GM21515 (cell line): Measurements from ENCODE around the gene ENTPD5.
"Not testable (repeated sequence)": the region's sequence is repeated elsewhere in the genome, so short reads cannot be mapped to it uniquely, and the experiment has no call there.

ENCODE experiments used
- ATAC-seq: cut with Tn5 transposase; IDR thresholded peaks from one replicate; pipeline ENCODE4 v1.9.1; 2021; ENCODE audit not compliant: unreplicated experiment

Gene ENTPD5

GRCh38 chr14:74008843-74009499, 10.1 kb downstream of the ENTPD5 start:
- no peak for ATAC-seq

DNA sequence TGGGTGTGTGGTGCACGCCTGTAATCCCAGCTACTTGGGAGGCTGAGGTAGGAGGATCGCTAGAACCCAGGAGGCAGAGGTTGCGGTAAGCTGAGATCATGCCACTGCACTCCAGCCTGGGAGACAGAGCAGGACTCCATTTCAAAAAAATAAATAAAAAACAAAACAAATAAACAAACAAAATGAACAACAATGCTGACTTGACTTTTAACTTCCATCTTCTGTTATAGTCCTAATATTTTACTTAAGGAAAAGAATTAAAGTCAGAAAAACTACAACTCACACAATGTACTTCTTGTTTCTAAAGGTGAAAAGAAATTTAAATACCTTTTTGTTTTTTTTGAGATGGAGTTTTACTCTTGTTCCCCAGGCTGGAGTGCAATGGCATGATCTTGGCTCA, 13.4 kb downstream of the ENTPD5 start:
- ATAC-seq: not testable (repeated sequence)

DNA sequence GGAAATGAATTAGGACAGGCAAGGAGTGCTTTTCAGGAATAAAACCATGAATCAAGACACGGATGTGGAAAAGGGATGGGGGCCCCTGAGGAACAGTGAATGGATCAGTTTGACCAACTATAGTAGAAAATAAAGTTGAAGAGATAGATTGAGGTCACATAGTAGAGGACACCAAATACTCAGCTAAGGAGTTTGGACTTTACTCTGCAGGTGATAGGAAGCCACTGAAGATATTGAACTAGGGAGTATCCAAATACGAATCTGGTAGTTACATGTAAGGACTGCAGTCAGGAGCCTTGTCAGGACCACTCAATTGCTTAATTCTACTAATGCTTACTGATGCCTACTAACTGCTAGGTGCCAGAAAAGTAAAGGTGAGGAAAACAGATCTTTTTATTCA, 20.4 kb downstream of the ENTPD5 start:
- ATAC-seq: no peak

DNA sequence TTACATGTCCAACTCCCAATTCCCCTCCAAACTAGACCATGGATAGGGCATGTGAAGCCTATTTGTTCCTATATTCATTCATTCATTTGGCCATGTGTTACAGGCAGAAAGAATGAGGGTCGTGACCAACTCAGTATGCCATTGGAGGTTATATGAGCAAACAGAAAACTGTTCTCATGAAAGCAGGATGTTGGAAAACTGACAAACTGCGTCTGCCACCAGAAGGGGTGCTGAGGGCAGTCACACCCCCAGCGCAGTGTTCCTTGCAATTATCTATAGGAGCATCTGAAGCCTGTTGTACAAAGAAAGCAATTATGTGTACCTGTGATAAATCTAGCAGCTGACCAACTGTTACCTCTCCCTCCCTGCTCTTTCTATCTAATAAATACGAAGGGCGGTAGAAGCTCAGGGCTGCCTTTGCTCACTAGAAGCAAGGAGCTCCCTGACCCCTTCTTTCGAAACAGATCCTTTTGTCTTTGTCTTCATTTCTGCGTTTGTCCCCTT, 21.1 kb downstream of the ENTPD5 start:
- ATAC-seq: no peak

DNA sequence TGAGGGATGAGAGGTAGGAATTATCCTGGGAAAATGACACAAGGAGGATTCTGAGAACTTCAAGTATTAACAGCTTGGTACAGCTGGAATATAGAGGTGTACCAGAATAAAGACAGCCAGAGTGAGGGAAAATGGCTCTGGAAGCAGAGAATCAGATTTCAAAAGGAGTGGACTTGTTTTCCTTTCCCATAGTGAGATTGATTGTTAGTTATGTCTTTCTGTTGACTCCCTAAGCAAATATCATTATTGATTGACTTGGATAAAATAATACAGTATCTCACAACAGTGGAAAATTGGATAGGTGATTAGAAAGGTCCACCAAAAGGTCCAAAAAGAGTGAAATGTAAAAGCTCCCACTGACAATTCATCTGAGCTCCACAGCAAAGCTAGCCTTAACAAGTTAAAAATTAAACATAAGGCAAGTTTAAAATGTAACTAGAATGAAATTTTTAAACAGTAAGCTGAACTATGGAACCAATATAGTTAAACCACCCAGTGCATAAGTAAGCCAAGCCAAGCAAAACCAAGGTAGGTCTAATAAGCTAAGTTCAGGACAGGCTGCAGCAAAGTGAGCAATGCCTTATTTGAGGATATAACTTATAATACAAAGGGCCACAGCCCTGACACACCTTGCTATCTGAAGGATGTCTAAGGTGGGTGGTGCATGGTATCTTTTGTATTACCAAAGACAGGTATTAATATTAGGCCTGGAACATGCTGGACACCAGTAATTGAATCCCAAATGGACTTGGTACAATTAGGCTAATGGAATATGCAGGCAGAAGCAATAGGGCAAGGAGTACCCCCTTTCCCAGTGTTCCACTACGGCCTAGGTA, 21.8 kb downstream of the ENTPD5 start:
- ATAC-seq: no peak

GRCh38 chr14:73996731-73997107, 22.4 kb downstream of the ENTPD5 start:
- no peak for ATAC-seq

DNA sequence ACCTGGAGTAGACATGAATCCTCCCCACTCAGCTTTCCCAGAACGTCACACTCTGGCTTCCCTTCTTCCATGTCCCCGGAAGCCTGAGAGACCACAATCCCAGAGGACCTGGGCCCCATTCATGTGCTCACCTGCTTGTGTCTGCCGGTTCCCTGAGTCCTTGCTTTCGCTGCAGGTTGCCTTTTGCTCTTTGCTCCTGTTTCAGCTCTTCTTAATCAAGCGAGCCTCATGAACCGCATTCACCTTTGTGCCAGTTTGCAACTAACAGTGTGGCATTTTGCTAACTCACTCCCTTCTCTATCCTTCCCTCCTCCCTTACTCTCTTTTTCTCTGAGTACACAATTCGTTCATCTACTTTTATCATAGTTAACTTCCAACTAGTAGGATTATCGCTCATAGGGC, 23.1 kb downstream of the ENTPD5 start:
- no peak for ATAC-seq

GRCh38 chr14:73994926-73995325, 24.2 kb downstream of the ENTPD5 start:
- not testable (repeated sequence) for ATAC-seq

GRCh38 chr14:73991092-73991491, 28.0 kb downstream of the ENTPD5 start:
- no peak for ATAC-seq

DNA sequence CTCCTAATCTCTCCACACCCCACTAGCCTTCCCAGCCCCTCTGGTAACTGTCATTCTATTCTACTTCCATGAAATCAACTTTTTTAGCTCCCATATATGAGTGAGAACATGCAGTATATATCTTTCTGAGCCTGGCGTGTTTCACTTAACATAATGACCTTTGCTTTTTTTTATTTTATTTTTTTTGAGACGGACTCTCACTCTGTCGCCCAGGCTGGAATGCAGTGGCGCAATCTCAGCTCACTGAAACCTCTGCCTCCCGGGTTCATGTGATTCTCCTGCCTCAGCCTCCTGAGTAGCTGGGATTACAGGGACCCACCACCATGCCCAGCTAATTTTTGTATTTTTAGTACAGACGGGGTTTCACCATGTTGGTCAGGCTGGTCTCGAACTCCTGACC, 30.4 kb downstream of the ENTPD5 start:
- not testable (repeated sequence) for ATAC-seq

DNA sequence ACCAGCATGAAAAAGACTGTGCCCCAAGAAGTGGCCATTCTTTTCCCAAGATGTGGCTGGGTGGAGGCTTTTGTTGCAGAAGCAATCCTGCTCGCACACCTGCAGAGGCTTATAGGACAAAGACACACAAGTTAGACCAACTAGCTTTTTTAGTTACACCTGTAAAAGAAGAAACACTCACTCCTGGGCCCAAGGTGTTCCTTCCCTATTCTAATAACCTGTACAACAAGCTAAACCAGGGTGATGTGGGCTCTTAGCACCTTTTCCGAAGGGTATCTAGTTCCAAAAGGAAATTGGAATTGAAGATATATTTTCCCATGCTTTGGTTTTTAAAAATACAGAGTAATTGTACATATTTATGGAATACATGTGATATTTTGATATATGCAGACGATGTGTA, 31.0 kb downstream of the ENTPD5 start:
- ATAC-seq: no peak

GRCh38 chr14:73977896-73978295, 41.2 kb downstream of the ENTPD5 start:
- no peak for ATAC-seq

GRCh38 chr14:73976125-73976524, 43.0 kb downstream of the ENTPD5 start:
- no peak for ATAC-seq

DNA sequence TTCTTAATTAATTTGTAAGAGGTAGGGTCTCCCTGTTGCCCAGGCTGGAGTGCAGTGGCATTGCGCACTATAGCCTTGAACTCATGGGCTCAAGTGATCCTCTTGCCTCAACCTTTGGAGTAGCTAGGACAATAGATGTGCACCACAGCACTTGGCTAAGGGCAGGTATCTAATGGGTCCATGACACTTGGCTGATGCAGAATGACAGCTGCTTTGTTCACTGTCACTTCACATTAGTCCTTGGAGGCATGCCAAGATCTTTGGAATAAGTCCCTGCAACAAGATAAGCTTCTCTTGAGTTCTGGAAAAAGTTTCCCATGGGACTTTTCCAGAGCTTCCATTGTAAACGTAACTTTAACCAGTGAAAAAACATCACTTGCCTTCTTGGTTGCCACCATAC, 45.6 kb downstream of the ENTPD5 start:
- no peak for ATAC-seq

- ATAC-seq: no peak
These were observed 50.2 kb downstream of the ENTPD5 start for GRCh38 chr14:73968885-73969284.

DNA sequence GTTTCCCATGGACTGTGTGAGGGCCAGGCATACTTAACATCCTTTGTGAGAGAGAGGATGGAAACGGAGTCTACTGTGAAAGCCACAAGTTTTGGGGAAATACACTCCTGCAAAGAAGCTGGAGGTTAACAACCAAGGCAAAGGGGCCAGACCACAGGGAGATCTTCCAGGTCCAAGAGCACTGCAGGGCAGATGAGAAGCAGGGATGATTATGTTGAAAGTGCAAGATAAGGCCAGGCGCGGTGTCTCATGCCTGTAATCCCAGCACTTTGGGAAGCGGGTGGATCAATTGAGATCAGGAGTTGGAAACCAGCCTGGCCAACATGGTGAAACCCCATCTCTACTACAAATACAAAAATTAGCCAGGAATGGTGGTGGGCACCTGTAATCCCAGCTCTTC, 53.9 kb downstream of the ENTPD5 start:
- no peak for ATAC-seq

GRCh38 chr14:73961192-73961591, 57.9 kb downstream of the ENTPD5 start:
- no peak for ATAC-seq

DNA sequence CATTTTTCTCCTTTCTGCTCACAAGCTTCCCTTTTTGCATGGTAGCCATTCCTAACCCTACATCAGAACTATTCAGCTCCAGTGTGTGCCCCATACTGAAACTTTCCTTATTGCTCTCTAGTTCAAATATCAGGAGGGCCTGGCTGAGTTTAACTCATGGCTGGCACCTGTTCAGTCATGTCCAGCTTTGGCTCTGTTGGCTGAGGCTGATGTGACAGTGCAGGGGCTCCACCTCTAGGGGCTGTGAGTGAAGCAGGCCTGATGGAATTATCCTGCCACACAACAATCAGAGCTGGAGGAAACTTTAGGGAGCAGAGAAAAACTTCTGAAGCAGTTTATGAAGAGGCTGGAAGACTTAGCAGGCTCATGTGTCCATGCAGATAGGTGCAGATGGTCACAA, 60.5 kb downstream of the ENTPD5 start:
- no peak for ATAC-seq

GRCh38 chr14:73955674-73956073, 63.4 kb downstream of the ENTPD5 start:
- no peak for ATAC-seq

DNA sequence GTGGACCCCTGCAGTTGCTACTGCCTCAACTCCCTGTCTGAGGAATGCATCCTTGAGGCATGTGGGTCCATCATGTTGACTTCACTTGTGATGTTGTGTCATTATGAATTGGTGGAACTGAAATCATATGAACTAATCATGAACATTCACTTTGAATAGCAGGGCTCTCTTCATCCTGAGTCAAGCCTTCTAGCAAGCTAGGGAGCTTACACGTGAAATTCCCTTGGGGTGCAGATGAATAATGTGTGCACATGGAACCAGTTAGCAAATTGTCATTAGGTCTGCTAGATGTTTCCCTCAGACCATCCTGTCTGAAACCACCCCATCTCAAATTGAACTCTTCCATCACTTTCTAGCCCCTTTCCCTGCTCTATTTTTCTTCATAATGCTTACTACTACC, 65.4 kb downstream of the ENTPD5 start:
- ATAC-seq: no peak

- ATAC-seq: peak; percentile 80
These were observed 69.0 kb downstream of the ENTPD5 start, which contains the start of the genes COQ6 and FAM161B for GRCh38 chr14:73949752-73950734. Gene COQ6 (plus strand): TSS chr14:73950302. CDS start chr14:73950333, 31 bp downstream. Gene FAM161B (minus strand): TSS chr14:73950094. CDS start chr14:73950026, 68 bp downstream.
